ENCODE measurements around the gene HIVEP1.

HIVEP1 gene

GRCh38 chr6:12189150-12189549 is 177.0 kb downstream of the HIVEP1 start:
- DNase-seq (ENCODE audit: low read depth, low spot score): no peak
- no peak overlapping the region for H3K9ac ChIP-seq (ENCODE audit: insufficient read length, low read depth)

GRCh38 chr6:12189661-12190060 is 177.5 kb downstream of the HIVEP1 start:
- H3K9ac ChIP-seq (ENCODE audit: insufficient read length, low read depth): no peak overlapping the region
- H3K9me3 ChIP-seq (ENCODE audit: insufficient read depth, low read length): no peaks in the 10 kb centered on the region
- H3K4me3 ChIP-seq (ENCODE audit: insufficient read length, low read depth): no peak overlapping the region
- TF ChIP-seq ZNF274 (IDR thresholded peaks at IDR 0.05; ENCODE audit: low read depth, low read length): no peak
- TF ChIP-seq YY1 (IDR thresholded peaks at IDR 0.05; ENCODE audit: insufficient read depth, insufficient read length): no peak
- TF ChIP-seq SUZ12 (IDR thresholded peaks at IDR 0.05; ENCODE audit: extremely low read depth, insufficient read depth, insufficient read length): no peak
- H3K27me3 ChIP-seq (ENCODE audit: insufficient read depth, insufficient read length): no peaks in the 10 kb centered on the region
- H3K4me1 ChIP-seq (ENCODE audit: insufficient read depth, insufficient read length): no peaks in the 10 kb centered on the region
- H3K36me3 ChIP-seq (ENCODE audit: insufficient read depth, insufficient read length, low read length): no peaks in the 10 kb centered on the region
- no peak for DNase-seq (ENCODE audit: low read depth, low spot score)

More at GRCh38 chr6:12189150-12189549, 177.0 kb downstream of the HIVEP1 start:
- Histone ChIP-seq H3K4me3 (ENCODE audit: insufficient read length, low read depth) (no peak overlapping the region), H3K9me3 (ENCODE audit: insufficient read depth, low read length) (no peaks in the 10 kb centered on the region), H3K36me3 (ENCODE audit: insufficient read depth, insufficient read length, low read length) (no peaks in the 10 kb centered on the region), H3K27me3 (ENCODE audit: insufficient read depth, insufficient read length) (no peaks in the 10 kb centered on the region), H3K4me1 (ENCODE audit: insufficient read depth, insufficient read length) (no peaks in the 10 kb centered on the region)
- TF ChIP-seq ZNF274 (IDR thresholded peaks at IDR 0.05; ENCODE audit: low read depth, low read length) (no peak), YY1 (IDR thresholded peaks at IDR 0.05; ENCODE audit: insufficient read depth, insufficient read length) (no peak), SUZ12 (IDR thresholded peaks at IDR 0.05; ENCODE audit: extremely low read depth, insufficient read depth, insufficient read length) (no peak)

- Histone ChIP-seq H3K4me1 (ENCODE audit: insufficient read depth, insufficient read length) (no peaks in the 10 kb centered on the region), H3K36me3 (ENCODE audit: insufficient read depth, insufficient read length, low read length) (no peaks in the 10 kb centered on the region), H3K4me3 (ENCODE audit: insufficient read length, low read depth) (no peak overlapping the region), H3K27me3 (ENCODE audit: insufficient read depth, insufficient read length) (no peaks in the 10 kb centered on the region), H3K9ac (ENCODE audit: insufficient read length, low read depth) (no peak overlapping the region), H3K9me3 (ENCODE audit: insufficient read depth, low read length) (no peaks in the 10 kb centered on the region)
- no peak for TF ChIP-seq SUZ12 (IDR thresholded peaks at IDR 0.05; ENCODE audit: extremely low read depth, insufficient read depth, insufficient read length)
- TF ChIP-seq YY1 (IDR thresholded peaks at IDR 0.05; ENCODE audit: insufficient read depth, insufficient read length): no peak
- no peak for TF ChIP-seq ZNF274 (IDR thresholded peaks at IDR 0.05; ENCODE audit: low read depth, low read length)
- no peak for DNase-seq (ENCODE audit: low read depth, low spot score)
Measured at GRCh38 chr6:12190252-12190651, 178.1 kb downstream of the HIVEP1 start.

GRCh38 chr6:12196326-12196936 is 184.3 kb downstream of the HIVEP1 start:
- Histone ChIP-seq H3K4me1 (ENCODE audit: insufficient read depth, insufficient read length) (no peaks in the 10 kb centered on the region), H3K4me3 (ENCODE audit: insufficient read length, low read depth) (no peak overlapping the region), H3K9me3 (ENCODE audit: insufficient read depth, low read length) (no peaks in the 10 kb centered on the region), H3K9ac (ENCODE audit: insufficient read length, low read depth) (no peak overlapping the region), H3K27me3 (ENCODE audit: insufficient read depth, insufficient read length) (no peaks in the 10 kb centered on the region), H3K36me3 (ENCODE audit: insufficient read depth, insufficient read length, low read length) (no peaks in the 10 kb centered on the region)
- no peak for DNase-seq (ENCODE audit: low read depth, low spot score)
- TF ChIP-seq ZNF274 (IDR thresholded peaks at IDR 0.05; ENCODE audit: low read depth, low read length): no peak
- no peak for TF ChIP-seq YY1 (IDR thresholded peaks at IDR 0.05; ENCODE audit: insufficient read depth, insufficient read length)
- TF ChIP-seq SUZ12 (IDR thresholded peaks at IDR 0.05; ENCODE audit: extremely low read depth, insufficient read depth, insufficient read length): no peak

- no peak overlapping the region for H3K9ac ChIP-seq (ENCODE audit: insufficient read length, low read depth)
- no peak for DNase-seq (ENCODE audit: low read depth, low spot score)
- no peak for TF ChIP-seq ZNF274 (IDR thresholded peaks at IDR 0.05; ENCODE audit: low read depth, low read length)
- no peak for TF ChIP-seq YY1 (IDR thresholded peaks at IDR 0.05; ENCODE audit: insufficient read depth, insufficient read length)
- no peak for TF ChIP-seq SUZ12 (IDR thresholded peaks at IDR 0.05; ENCODE audit: extremely low read depth, insufficient read depth, insufficient read length)
Measured at GRCh38 chr6:12198851-12199250, 186.7 kb downstream of the HIVEP1 start.

GRCh38 chr6:12200015-12200564 is 188.0 kb downstream of the HIVEP1 start:
- Histone ChIP-seq H3K9ac (ENCODE audit: insufficient read length, low read depth) (no peak overlapping the region), H3K4me1 (ENCODE audit: insufficient read depth, insufficient read length) (no peaks in the 10 kb centered on the region), H3K27me3 (ENCODE audit: insufficient read depth, insufficient read length) (no peaks in the 10 kb centered on the region), H3K9me3 (ENCODE audit: insufficient read depth, low read length) (no peaks in the 10 kb centered on the region), H3K4me3 (ENCODE audit: insufficient read length, low read depth) (no peak overlapping the region), H3K36me3 (ENCODE audit: insufficient read depth, insufficient read length, low read length) (no peaks in the 10 kb centered on the region)
- TF ChIP-seq ZNF274 (IDR thresholded peaks at IDR 0.05; ENCODE audit: low read depth, low read length) (no peak), SUZ12 (IDR thresholded peaks at IDR 0.05; ENCODE audit: extremely low read depth, insufficient read depth, insufficient read length) (no peak), YY1 (IDR thresholded peaks at IDR 0.05; ENCODE audit: insufficient read depth, insufficient read length) (no peak)
- no peak for DNase-seq (ENCODE audit: low read depth, low spot score)

More at GRCh38 chr6:12198851-12199250, 186.7 kb downstream of the HIVEP1 start:
- H3K36me3 ChIP-seq (ENCODE audit: insufficient read depth, insufficient read length, low read length): no peaks in the 10 kb centered on the region
- H3K9me3 ChIP-seq (ENCODE audit: insufficient read depth, low read length): no peaks in the 10 kb centered on the region
- H3K4me1 ChIP-seq (ENCODE audit: insufficient read depth, insufficient read length): no peaks in the 10 kb centered on the region
- H3K4me3 ChIP-seq (ENCODE audit: insufficient read length, low read depth): no peak overlapping the region
- H3K27me3 ChIP-seq (ENCODE audit: insufficient read depth, insufficient read length): no peaks in the 10 kb centered on the region

GRCh38 chr6:12200761-12201160 is 188.6 kb downstream of the HIVEP1 start:
- H3K9ac ChIP-seq (ENCODE audit: insufficient read length, low read depth): no peak overlapping the region
- no peak overlapping the region for H3K4me3 ChIP-seq (ENCODE audit: insufficient read length, low read depth)
- no peaks in the 10 kb centered on the region for H3K36me3 ChIP-seq (ENCODE audit: insufficient read depth, insufficient read length, low read length)
- no peak for DNase-seq (ENCODE audit: low read depth, low spot score)
- no peak for TF ChIP-seq YY1 (IDR thresholded peaks at IDR 0.05; ENCODE audit: insufficient read depth, insufficient read length)
- TF ChIP-seq SUZ12 (IDR thresholded peaks at IDR 0.05; ENCODE audit: extremely low read depth, insufficient read depth, insufficient read length): no peak
- TF ChIP-seq ZNF274 (IDR thresholded peaks at IDR 0.05; ENCODE audit: low read depth, low read length): no peak
- no peaks in the 10 kb centered on the region for H3K4me1 ChIP-seq (ENCODE audit: insufficient read depth, insufficient read length)
- H3K27me3 ChIP-seq (ENCODE audit: insufficient read depth, insufficient read length): no peaks in the 10 kb centered on the region
- no peaks in the 10 kb centered on the region for H3K9me3 ChIP-seq (ENCODE audit: insufficient read depth, low read length)
